WTC11 (cell line): ENCODE measurements around the gene SUPT5H. TPM values are rescaled to one million over a fixed set of nuclear protein-coding genes. Genes with fewer than 3 reads are reported as not detected.

ENCODE experiments used
- ATAC-seq: fragments of 200-7000 bp; cut with Tn5 transposase; 2 replicates; pipeline ENCODE4 v1.10.0; 2021; ENCODE audit warnings: mild to moderate bottlenecking, moderate library complexity
- CTCF ChIA-PET: fragments of 300-600 bp; sonication (Branson Sonifier 250); formaldehyde crosslinking; loops from one replicate; lab custom pipeline; 2021; ENCODE audit warnings: antibody characterized with exemption; lab: Charles Lee
- POLR2A ChIA-PET: fragments of 350-600 bp; sonication (Branson Sonifier 250); formaldehyde crosslinking; loops from one replicate; lab custom pipeline; 2021; ENCODE audit warnings: antibody characterized with exemption; lab: Charles Lee
- DNase-seq: peaks from one replicate; pipeline ENCODE4 v3.0.0; 2021; ENCODE audit warnings: low spot score
- H3K27ac Mint-ChIP-seq: 2 replicates; pipeline ENCODE4 v1.8.0; 2021; ENCODE audit warnings: mixed read lengths
- H3K27me3 Mint-ChIP-seq: 2 replicates; pipeline ENCODE4 v1.8.0; 2021; ENCODE audit warnings: low read depth, mild to moderate bottlenecking, moderate library complexity, mixed read lengths
- H3K36me3 Mint-ChIP-seq: 2 replicates; pipeline ENCODE4 v1.8.0; 2021; ENCODE audit warnings: mixed read lengths
- H3K4me1 Mint-ChIP-seq: 2 replicates; pipeline ENCODE4 v1.8.0; 2022; ENCODE audit warnings: mixed read lengths
- H3K4me3 Mint-ChIP-seq: 2 replicates; pipeline ENCODE4 v1.8.0; 2021; ENCODE audit warnings: mild to moderate bottlenecking, moderate library complexity, mixed read lengths
- H3K9me3 Mint-ChIP-seq: 2 replicates; pipeline ENCODE4 v1.8.0; 2021; ENCODE audit warnings: mixed read lengths
- ATF1 ChIP-seq: sonication (generic); formaldehyde crosslinking; IDR thresholded peaks from 2 replicates; pipeline ENCODE4 v1.8.1; 2023; ENCODE audit warnings: mild to moderate bottlenecking, moderate library complexity, missing genetic modification reagents
- ESRRA ChIP-seq: sonication (generic); formaldehyde crosslinking; IDR thresholded peaks from 2 replicates; pipeline ENCODE4 v1.8.1; 2022; ENCODE audit warnings: mild to moderate bottlenecking, missing genetic modification reagents, borderline replicate concordance
- KAT7 ChIP-seq: sonication (generic); formaldehyde crosslinking; IDR thresholded peaks from 2 replicates; pipeline ENCODE4 v1.8.1; 2023; ENCODE audit warnings: missing genetic modification reagents, mild to moderate bottlenecking, borderline replicate concordance
- NFYB ChIP-seq: sonication (generic); formaldehyde crosslinking; conservative IDR thresholded peaks from 2 replicates; pipeline ENCODE4 v1.8.0; 2022; ENCODE audit warnings: low read depth, missing genetic modification reagents
- NR2C2 ChIP-seq: sonication (generic); formaldehyde crosslinking; IDR thresholded peaks from 2 replicates; pipeline ENCODE4 v1.8.0; 2022; ENCODE audit warnings: mild to moderate bottlenecking, missing genetic modification reagents
- RORB ChIP-seq: fragments of 250-450 bp; sonication (Bioruptor Pico); IDR thresholded peaks from 2 replicates; pipeline ENCODE4 v1.9.0; 2021; ENCODE audit warnings: mild to moderate bottlenecking
- TCF7 ChIP-seq: sonication (generic); formaldehyde crosslinking; IDR thresholded peaks from 2 replicates; pipeline ENCODE4 v1.8.0; 2022; ENCODE audit warnings: mild to moderate bottlenecking, low read depth, missing genetic modification reagents, moderate library complexity
- TEAD1 ChIP-seq: sonication (generic); formaldehyde crosslinking; IDR thresholded peaks from 2 replicates; pipeline ENCODE4 v1.8.0; 2022; ENCODE audit warnings: mild to moderate bottlenecking, missing genetic modification reagents
- TEAD4 ChIP-seq: sonication (generic); formaldehyde crosslinking; IDR thresholded peaks from 2 replicates; pipeline ENCODE4 v1.8.0; 2022; ENCODE audit warnings: mild to moderate bottlenecking, missing genetic modification reagents
- TP53 ChIP-seq: sonication (generic); formaldehyde crosslinking; IDR thresholded peaks from 2 replicates; pipeline ENCODE4 v1.8.1; 2023; ENCODE audit warnings: mild to moderate bottlenecking, missing genetic modification reagents
- ZNF219 ChIP-seq: sonication (generic); formaldehyde crosslinking; IDR thresholded peaks from 2 replicates; pipeline ENCODE4 v1.8.0; 2023; ENCODE audit warnings: missing genetic modification reagents, mild to moderate bottlenecking, borderline replicate concordance
- total RNA-seq: library from RNA; stranded (reverse); gene quantifications from 3 replicates; pipeline ENCODE4 v1.2.3, GENCODE V29; 2021
- TF ChIP-seq, protein P1 (sequence below): sonication (generic); formaldehyde crosslinking; IDR thresholded peaks from 2 replicates; pipeline ENCODE4 v1.8.0; 2023; ENCODE audit warnings: mild to moderate bottlenecking, missing genetic modification reagents
- TF ChIP-seq, protein P2 (sequence below): sonication (generic); formaldehyde crosslinking; IDR thresholded peaks from 2 replicates; pipeline ENCODE4 v1.8.0; 2023; ENCODE audit warnings: missing genetic modification reagents, mild to moderate bottlenecking, borderline replicate concordance
- TF ChIP-seq, protein P3 (sequence below): sonication (generic); formaldehyde crosslinking; conservative IDR thresholded peaks from 2 replicates; pipeline ENCODE4 v1.8.1; 2023; ENCODE audit warnings: mild to moderate bottlenecking, low read depth, missing genetic modification reagents, moderate library complexity
- TF ChIP-seq, protein P4 (sequence below): fragments of 250-450 bp; sonication (Bioruptor Pico); conservative IDR thresholded peaks from 2 replicates; pipeline ENCODE4 v1.9.0; 2021; ENCODE audit warnings: mild to moderate bottlenecking
- TF ChIP-seq, protein P5 (sequence below): sonication (generic); formaldehyde crosslinking; IDR thresholded peaks from 2 replicates; pipeline ENCODE4 v1.8.1; 2023; ENCODE audit warnings: mild to moderate bottlenecking, missing genetic modification reagents, moderate library complexity
- TF ChIP-seq, protein P6 (sequence below): sonication (generic); formaldehyde crosslinking; IDR thresholded peaks from 2 replicates; pipeline ENCODE4 v1.8.0; 2022; ENCODE audit warnings: missing genetic modification reagents

Gene SUPT5H
- total RNA-seq, 1 experiment from 2014 or later: 135 TPM

DNA sequence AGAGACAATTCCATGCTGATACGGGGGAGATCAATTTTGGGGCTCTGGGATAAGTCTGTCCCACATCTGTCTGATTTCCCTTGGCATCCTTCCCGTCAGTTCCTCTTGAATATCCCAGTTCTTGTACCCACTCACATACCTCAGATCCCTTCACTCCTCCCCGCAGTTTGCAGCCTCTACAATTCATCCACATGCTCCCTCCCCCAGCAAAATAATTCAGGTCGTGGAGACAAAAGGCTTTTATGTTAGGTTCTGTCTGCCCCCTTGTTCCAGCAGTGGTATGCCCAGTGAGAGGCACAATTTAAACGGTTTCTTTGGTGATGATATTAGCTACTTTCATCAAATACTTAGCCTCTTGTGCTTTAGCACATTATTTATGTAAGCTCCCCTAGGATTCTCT, 19.2 kb upstream of the SUPT5H start:
- TF ChIP-seq, protein P1, sequence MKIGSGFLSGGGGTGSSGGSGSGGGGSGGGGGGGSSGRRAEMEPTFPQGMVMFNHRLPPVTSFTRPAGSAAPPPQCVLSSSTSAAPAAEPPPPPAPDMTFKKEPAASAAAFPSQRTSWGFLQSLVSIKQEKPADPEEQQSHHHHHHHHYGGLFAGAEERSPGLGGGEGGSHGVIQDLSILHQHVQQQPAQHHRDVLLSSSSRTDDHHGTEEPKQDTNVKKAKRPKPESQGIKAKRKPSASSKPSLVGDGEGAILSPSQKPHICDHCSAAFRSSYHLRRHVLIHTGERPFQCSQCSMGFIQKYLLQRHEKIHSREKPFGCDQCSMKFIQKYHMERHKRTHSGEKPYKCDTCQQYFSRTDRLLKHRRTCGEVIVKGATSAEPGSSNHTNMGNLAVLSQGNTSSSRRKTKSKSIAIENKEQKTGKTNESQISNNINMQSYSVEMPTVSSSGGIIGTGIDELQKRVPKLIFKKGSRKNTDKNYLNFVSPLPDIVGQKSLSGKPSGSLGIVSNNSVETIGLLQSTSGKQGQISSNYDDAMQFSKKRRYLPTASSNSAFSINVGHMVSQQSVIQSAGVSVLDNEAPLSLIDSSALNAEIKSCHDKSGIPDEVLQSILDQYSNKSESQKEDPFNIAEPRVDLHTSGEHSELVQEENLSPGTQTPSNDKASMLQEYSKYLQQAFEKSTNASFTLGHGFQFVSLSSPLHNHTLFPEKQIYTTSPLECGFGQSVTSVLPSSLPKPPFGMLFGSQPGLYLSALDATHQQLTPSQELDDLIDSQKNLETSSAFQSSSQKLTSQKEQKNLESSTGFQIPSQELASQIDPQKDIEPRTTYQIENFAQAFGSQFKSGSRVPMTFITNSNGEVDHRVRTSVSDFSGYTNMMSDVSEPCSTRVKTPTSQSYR (CRISPR knock-in tag): no peak
- TF ChIP-seq NFYB (CRISPR knock-in tag): no peak
- Mint-ChIP-seq H3K4me1 (peaks cover 31% of the 10 kb centered on the region), H3K4me3 (no peak overlapping the region), H3K9me3 (no peaks in the 10 kb centered on the region), H3K27ac (peak overlapping the region; percentile 9; the same call in 1 of the 2 replicates), H3K36me3 (peaks cover 24% of the 10 kb centered on the region), H3K27me3 (no peaks in the 10 kb centered on the region)
- CTCF ChIA-PET: interaction anchor here (2.2 to 3.5 kb wide), 2 partner anchors 11 to 48 kb away, joined by 10 to 18 read pairs; no protein-coding TSS in a partner anchor
- POLR2A ChIA-PET: interaction anchor here (0.7 to 2.1 kb wide), 2 partner anchors 10 to 11 kb away, joined by 4 to 11 read pairs; partner anchors contain the start of gene RPS16
- DNase-seq (no peak), ATAC-seq (no peak)

DNA sequence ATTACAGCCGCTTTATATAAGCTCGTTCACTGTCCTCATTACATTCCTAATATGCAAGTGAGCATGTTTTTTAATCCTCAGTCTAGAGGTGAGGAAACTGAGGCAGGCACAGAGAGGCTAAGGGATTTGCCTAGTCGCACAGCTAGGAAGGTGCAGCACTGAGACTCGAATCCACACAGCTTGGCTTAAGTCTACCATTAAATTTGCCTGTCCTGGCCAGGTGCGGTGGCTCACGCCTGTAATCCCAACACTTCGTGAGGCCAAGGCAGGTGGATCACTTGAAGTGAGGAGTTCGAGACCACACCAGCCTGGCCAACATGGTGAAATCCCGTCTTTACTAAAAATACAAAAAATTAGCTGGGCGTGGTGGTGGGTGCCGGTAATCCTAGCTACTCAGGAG, 17.7 kb upstream of the SUPT5H start:
- DNase-seq (no peak), ATAC-seq (no peak)
- Mint-ChIP-seq H3K4me3 (peak overlapping the region; percentile 57; the same call in 1 of the 2 replicates), H3K4me1 (peaks cover 32% of the 10 kb centered on the region), H3K36me3 (peaks cover 20% of the 10 kb centered on the region), H3K27ac (peak overlapping the region; percentile 98), H3K27me3 (no peaks in the 10 kb centered on the region), H3K9me3 (no peaks in the 10 kb centered on the region)
- ChIA-PET POLR2A (interaction anchor here (0.6 to 2.1 kb wide), 14 partner anchors 8 to 870 kb away, joined by 3 to 16 read pairs (median 4); partner anchors contain the start of genes MED29, PAF1, RPS16 and SUPT5H), CTCF (interaction anchor here (0.9 to 3.5 kb wide), 9 partner anchors 10 to 76 kb away, joined by 3 to 18 read pairs (median 7); partner anchors contain the start of gene PLEKHG2)
- TF ChIP-seq, protein P2, sequence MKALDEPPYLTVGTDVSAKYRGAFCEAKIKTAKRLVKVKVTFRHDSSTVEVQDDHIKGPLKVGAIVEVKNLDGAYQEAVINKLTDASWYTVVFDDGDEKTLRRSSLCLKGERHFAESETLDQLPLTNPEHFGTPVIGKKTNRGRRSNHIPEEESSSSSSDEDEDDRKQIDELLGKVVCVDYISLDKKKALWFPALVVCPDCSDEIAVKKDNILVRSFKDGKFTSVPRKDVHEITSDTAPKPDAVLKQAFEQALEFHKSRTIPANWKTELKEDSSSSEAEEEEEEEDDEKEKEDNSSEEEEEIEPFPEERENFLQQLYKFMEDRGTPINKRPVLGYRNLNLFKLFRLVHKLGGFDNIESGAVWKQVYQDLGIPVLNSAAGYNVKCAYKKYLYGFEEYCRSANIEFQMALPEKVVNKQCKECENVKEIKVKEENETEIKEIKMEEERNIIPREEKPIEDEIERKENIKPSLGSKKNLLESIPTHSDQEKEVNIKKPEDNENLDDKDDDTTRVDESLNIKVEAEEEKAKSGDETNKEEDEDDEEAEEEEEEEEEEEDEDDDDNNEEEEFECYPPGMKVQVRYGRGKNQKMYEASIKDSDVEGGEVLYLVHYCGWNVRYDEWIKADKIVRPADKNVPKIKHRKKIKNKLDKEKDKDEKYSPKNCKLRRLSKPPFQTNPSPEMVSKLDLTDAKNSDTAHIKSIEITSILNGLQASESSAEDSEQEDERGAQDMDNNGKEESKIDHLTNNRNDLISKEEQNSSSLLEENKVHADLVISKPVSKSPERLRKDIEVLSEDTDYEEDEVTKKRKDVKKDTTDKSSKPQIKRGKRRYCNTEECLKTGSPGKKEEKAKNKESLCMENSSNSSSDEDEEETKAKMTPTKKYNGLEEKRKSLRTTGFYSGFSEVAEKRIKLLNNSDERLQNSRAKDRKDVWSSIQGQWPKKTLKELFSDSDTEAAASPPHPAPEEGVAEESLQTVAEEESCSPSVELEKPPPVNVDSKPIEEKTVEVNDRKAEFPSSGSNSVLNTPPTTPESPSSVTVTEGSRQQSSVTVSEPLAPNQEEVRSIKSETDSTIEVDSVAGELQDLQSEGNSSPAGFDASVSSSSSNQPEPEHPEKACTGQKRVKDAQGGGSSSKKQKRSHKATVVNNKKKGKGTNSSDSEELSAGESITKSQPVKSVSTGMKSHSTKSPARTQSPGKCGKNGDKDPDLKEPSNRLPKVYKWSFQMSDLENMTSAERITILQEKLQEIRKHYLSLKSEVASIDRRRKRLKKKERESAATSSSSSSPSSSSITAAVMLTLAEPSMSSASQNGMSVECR (CRISPR knock-in tag): no peak
- TF ChIP-seq, protein P3, sequence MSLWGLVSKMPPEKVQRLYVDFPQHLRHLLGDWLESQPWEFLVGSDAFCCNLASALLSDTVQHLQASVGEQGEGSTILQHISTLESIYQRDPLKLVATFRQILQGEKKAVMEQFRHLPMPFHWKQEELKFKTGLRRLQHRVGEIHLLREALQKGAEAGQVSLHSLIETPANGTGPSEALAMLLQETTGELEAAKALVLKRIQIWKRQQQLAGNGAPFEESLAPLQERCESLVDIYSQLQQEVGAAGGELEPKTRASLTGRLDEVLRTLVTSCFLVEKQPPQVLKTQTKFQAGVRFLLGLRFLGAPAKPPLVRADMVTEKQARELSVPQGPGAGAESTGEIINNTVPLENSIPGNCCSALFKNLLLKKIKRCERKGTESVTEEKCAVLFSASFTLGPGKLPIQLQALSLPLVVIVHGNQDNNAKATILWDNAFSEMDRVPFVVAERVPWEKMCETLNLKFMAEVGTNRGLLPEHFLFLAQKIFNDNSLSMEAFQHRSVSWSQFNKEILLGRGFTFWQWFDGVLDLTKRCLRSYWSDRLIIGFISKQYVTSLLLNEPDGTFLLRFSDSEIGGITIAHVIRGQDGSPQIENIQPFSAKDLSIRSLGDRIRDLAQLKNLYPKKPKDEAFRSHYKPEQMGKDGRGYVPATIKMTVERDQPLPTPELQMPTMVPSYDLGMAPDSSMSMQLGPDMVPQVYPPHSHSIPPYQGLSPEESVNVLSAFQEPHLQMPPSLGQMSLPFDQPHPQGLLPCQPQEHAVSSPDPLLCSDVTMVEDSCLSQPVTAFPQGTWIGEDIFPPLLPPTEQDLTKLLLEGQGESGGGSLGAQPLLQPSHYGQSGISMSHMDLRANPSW: no peak
- TF ChIP-seq KAT7: no peak
- no peak for TF ChIP-seq NR2C2
- TF ChIP-seq, protein P4, sequence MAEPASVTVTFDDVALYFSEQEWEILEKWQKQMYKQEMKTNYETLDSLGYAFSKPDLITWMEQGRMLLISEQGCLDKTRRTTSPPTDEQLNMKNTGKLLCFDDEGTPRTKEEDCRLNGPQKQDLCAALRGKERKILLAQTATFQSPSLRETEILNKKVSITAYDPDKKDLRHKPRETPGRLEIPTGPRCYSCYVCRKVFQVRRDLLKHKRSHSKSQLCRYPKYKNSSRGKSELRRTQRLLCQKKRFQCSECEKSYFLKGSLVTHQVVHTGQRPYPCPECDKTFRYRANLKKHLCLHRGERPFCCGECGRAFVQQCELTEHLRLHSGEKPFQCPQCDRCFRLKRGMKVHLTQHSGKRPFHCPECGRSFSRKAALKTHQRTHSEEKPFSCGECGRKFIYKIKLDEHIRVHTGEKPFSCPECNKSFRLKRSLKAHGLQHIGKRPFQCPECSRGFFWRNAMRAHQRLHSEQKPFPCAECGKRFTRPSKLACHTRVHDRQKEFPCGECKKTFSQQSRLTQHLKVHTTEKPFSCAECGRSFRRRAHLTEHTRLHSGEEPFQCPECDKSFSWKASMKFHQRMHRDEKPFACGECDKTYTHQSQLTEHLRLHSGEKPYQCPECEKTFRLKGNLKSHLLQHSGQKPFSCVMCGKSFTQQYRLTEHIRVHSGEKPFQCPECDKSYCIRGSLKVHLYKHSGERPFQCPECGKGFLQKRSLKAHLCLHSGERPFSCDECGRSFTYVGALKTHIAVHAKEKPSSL (CRISPR knock-in tag): no peak
- TF ChIP-seq TEAD4 (CRISPR knock-in tag): no peak
- TF ChIP-seq, protein P5, sequence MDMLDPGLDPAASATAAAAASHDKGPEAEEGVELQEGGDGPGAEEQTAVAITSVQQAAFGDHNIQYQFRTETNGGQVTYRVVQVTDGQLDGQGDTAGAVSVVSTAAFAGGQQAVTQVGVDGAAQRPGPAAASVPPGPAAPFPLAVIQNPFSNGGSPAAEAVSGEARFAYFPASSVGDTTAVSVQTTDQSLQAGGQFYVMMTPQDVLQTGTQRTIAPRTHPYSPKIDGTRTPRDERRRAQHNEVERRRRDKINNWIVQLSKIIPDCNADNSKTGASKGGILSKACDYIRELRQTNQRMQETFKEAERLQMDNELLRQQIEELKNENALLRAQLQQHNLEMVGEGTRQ (CRISPR knock-in tag): no peak
- TF ChIP-seq ATF1 (CRISPR knock-in tag): no peak
- TF ChIP-seq RORB (CRISPR knock-in tag): no peak
- TF ChIP-seq TCF7 (CRISPR knock-in tag): no peak
- no peak for TF ChIP-seq ZNF219 (CRISPR knock-in tag)
- TF ChIP-seq TP53 (CRISPR knock-in tag): no peak
- no peak for TF ChIP-seq ESRRA (CRISPR knock-in tag)
- TF ChIP-seq TEAD1 (CRISPR knock-in tag): no peak
- TF ChIP-seq NFYB (CRISPR knock-in tag): no peak
- TF ChIP-seq, protein P6, sequence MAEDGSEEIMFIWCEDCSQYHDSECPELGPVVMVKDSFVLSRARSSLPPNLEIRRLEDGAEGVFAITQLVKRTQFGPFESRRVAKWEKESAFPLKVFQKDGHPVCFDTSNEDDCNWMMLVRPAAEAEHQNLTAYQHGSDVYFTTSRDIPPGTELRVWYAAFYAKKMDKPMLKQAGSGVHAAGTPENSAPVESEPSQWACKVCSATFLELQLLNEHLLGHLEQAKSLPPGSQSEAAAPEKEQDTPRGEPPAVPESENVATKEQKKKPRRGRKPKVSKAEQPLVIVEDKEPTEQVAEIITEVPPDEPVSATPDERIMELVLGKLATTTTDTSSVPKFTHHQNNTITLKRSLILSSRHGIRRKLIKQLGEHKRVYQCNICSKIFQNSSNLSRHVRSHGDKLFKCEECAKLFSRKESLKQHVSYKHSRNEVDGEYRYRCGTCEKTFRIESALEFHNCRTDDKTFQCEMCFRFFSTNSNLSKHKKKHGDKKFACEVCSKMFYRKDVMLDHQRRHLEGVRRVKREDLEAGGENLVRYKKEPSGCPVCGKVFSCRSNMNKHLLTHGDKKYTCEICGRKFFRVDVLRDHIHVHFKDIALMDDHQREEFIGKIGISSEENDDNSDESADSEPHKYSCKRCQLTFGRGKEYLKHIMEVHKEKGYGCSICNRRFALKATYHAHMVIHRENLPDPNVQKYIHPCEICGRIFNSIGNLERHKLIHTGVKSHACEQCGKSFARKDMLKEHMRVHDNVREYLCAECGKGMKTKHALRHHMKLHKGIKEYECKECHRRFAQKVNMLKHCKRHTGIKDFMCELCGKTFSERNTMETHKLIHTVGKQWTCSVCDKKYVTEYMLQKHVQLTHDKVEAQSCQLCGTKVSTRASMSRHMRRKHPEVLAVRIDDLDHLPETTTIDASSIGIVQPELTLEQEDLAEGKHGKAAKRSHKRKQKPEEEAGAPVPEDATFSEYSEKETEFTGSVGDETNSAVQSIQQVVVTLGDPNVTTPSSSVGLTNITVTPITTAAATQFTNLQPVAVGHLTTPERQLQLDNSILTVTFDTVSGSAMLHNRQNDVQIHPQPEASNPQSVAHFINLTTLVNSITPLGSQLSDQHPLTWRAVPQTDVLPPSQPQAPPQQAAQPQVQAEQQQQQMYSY (CRISPR knock-in tag): no peak
